ENCODE results near the gene SRRM2. TPM values are rescaled to one million over a fixed set of nuclear protein-coding genes. Genes with fewer than 3 reads are reported as not detected.

The SRRM2 gene
- 539 TPM for polyA plus RNA-seq (2013, experiment 1 of 2)
- polyA plus RNA-seq (2013, experiment 2 of 2): 505 TPM

- no peaks in the 10 kb centered on the region for H3K27me3 ChIP-seq (ENCODE audit: insufficient read depth, low read length, poor library complexity)
- peaks cover 43% of the 10 kb centered on the region for H3K79me2 ChIP-seq (ENCODE audit: control insufficient read depth, insufficient read depth, low read length)
Observed at GRCh38 chr16:2752035-2752849, at the start of gene SRRM2. Gene SRRM2 (plus strand): TSS chr16:2752638. CDS start chr16:2756365, 3,727 bp downstream.

DNA sequence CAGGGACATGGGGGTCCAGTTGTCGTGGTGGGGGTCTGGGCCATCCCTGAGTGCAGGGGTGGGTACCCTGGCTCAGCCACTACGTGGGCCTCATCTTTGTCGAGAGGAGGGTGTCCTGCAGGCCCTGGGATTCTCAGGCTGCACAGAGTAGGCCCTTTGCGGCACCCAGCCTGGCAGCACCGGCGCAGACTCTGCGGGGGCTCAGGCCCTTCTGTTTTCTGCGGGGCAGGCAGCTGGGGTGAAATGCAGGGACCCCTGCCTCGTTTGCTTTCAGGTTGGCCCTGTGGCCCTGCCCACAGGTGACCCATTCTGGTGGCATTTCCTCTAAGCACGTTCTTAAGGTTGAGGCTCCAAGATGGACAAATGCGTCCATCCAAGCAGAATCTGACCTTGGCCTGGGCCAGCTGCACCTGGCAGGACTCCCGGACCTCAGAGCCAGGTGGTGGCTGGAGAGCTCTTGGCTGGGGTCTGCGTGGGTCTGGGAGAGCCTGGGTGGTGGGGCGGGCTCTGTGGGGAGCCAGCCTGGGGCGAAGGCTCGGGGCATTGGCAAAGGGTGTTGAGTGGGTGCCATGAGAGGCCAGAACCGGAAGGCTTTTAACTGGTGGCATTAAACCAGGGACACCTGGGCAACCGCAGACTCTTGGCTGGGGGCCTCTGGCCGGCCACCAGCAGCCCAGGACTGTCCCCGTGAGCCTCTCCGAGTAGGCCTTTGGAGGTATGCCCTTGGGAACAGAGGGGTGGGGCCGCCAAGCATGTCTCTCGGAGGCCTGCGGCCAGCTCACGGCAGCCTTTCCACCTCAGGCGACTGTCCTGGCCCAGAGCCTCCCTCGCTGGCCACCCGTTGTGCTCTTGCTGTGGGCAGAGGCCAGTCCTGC lies 49.3 kb upstream of the SRRM2 start:
- no peak overlapping the region for H2BK5ac ChIP-seq (ENCODE audit: low read length)
- no peak overlapping the region for H3K23ac ChIP-seq (ENCODE audit: low read length)
- H3K27ac ChIP-seq (ENCODE audit: low read depth, low read length): no peak overlapping the region
- no peaks in the 10 kb centered on the region for H3K79me2 ChIP-seq (ENCODE audit: control insufficient read depth, insufficient read depth, low read length)
- H3K9ac ChIP-seq (ENCODE audit: low read length): no peak overlapping the region
- no peak overlapping the region for H4K8ac ChIP-seq (ENCODE audit: low read depth, low read length)
- H3K4me2 ChIP-seq (ENCODE audit: low read length): no peak overlapping the region
- H3K56ac ChIP-seq (ENCODE audit: low read length): no peak overlapping the region
- WGBS (ENCODE audit: extremely low coverage, insufficient coverage, low lambda C conversion rate): no CpG with 5 or more reads among the region's 28 CpGs
- peaks cover 8% of the 10 kb centered on the region for H3K36me3 ChIP-seq (ENCODE audit: control insufficient read depth, insufficient read depth, low read length)
- H2BK120ac ChIP-seq (ENCODE audit: low read depth, low read length): no peak overlapping the region
- H3K18ac ChIP-seq (ENCODE audit: low read length): no peak overlapping the region
- H3K27me3 ChIP-seq (ENCODE audit: insufficient read depth, low read length, poor library complexity): no peaks in the 10 kb centered on the region
- no peak overlapping the region for H3K4me3 ChIP-seq (ENCODE audit: low read length)
- no peaks in the 10 kb centered on the region for H3K4me1 ChIP-seq (ENCODE audit: control insufficient read depth, low read depth, low read length)
- no peak overlapping the region for H4K5ac ChIP-seq (ENCODE audit: low read length)
- H2BK15ac ChIP-seq (replicated peaks; ENCODE audit: low read depth): no peak overlapping the region
- H3K79me1 ChIP-seq (ENCODE audit: low read length): no peaks in the 10 kb centered on the region
- DNase-seq: no peak
- no peak overlapping the region for H3K4ac ChIP-seq (ENCODE audit: low read depth, low read length)
- H2AK5ac ChIP-seq (ENCODE audit: low read length): no peak overlapping the region

More at GRCh38 chr16:2752035-2752849, at the start of gene SRRM2:
- Histone ChIP-seq H2BK5ac (ENCODE audit: low read length) (peak within 1 kb of the TSS; percentile 100), H2BK120ac (ENCODE audit: low read depth, low read length) (peak within 1 kb of the TSS; percentile 47), H3K23ac (ENCODE audit: low read length) (peak within 1 kb of the TSS; percentile 99), H2BK15ac (replicated peaks; ENCODE audit: low read depth) (no peak within 1 kb of the TSS), H3K4ac (ENCODE audit: low read depth, low read length) (peak within 1 kb of the TSS; percentile 89), H3K9ac (ENCODE audit: low read length) (peak within 1 kb of the TSS; percentile 100), H4K5ac (ENCODE audit: low read length) (peak within 1 kb of the TSS; percentile 99), H3K4me1 (ENCODE audit: control insufficient read depth, low read depth, low read length) (peaks cover 11% of the 10 kb centered on the region), H4K8ac (ENCODE audit: low read depth, low read length) (peak within 1 kb of the TSS; percentile 90), H2AK5ac (ENCODE audit: low read length) (peak within 1 kb of the TSS; percentile 98), H3K36me3 (ENCODE audit: control insufficient read depth, insufficient read depth, low read length) (peaks cover 3% of the 10 kb centered on the region), H3K4me2 (ENCODE audit: low read length) (peak within 1 kb of the TSS; percentile 94), H3K79me1 (ENCODE audit: low read length) (peaks cover under 1% of the 10 kb centered on the region), H3K56ac (ENCODE audit: low read length) (peak within 1 kb of the TSS; percentile 100), H3K4me3 (ENCODE audit: low read length) (peak within 1 kb of the TSS; percentile 95), H3K27ac (ENCODE audit: low read depth, low read length) (peak within 1 kb of the TSS; percentile 100), H3K18ac (ENCODE audit: low read length) (peak within 1 kb of the TSS; percentile 97)
- no CpG with 5 or more reads among the region's 99 CpGs for WGBS (ENCODE audit: extremely low coverage, insufficient coverage, low lambda C conversion rate)
- peak; percentile 98 for DNase-seq

DNA sequence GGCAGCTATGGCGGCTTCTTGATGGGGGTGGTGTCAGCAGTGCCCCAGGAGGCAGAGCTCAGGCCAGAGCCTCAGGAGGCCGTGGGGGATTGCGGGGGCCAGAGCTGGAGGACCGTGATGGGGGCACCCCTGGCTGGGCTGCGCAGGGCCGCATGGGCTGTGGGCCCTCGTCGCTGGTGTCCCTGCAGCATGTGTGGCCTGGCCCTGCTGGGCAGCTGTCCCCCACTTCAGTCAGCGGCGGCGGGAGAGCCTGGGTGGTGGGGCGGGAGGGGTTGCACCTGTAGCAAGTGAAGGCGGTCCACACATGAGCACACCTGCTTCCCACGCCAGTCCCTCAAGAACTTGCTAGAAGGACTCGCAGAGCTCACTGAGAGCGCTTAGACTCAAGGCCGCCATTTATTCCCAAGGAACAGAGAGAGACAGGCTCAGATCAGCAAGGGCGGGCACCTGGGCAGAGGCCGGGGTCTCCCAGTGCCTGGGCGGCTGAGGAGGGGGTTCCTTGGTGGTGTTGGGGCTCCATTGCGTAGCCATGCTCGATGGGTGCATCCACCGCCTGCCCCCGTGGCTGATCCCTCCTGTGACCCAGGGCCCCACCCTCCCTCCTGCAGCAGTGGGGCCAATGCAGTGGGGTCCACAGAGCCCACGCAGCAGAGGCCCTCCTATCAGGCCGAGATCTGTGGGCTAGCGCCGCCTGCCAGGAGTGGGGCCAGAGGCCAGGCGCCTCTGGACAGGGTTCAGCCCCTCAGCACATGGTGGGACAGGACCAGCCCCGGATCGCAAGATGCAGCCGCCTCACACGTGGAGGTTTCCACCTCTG lies 48.1 kb upstream of the SRRM2 start:
- no peak overlapping the region for H3K27ac ChIP-seq (ENCODE audit: low read depth, low read length)
- H3K9ac ChIP-seq (ENCODE audit: low read length): no peak overlapping the region
- no peak overlapping the region for H3K23ac ChIP-seq (ENCODE audit: low read length)
- H3K79me1 ChIP-seq (ENCODE audit: low read length): no peaks in the 10 kb centered on the region
- no peak overlapping the region for H2BK120ac ChIP-seq (ENCODE audit: low read depth, low read length)
- H3K4me1 ChIP-seq (ENCODE audit: control insufficient read depth, low read depth, low read length): no peaks in the 10 kb centered on the region
- no peak overlapping the region for H3K56ac ChIP-seq (ENCODE audit: low read length)
- no peak overlapping the region for H3K4me2 ChIP-seq (ENCODE audit: low read length)
- no peak overlapping the region for H3K4ac ChIP-seq (ENCODE audit: low read depth, low read length)
- no peak overlapping the region for H4K8ac ChIP-seq (ENCODE audit: low read depth, low read length)
- H3K18ac ChIP-seq (ENCODE audit: low read length): no peak overlapping the region
- WGBS (ENCODE audit: extremely low coverage, insufficient coverage, low lambda C conversion rate): no CpG with 5 or more reads among the region's 33 CpGs
- no peak overlapping the region for H2AK5ac ChIP-seq (ENCODE audit: low read length)
- H3K36me3 ChIP-seq (ENCODE audit: control insufficient read depth, insufficient read depth, low read length): peaks cover 7% of the 10 kb centered on the region
- H4K5ac ChIP-seq (ENCODE audit: low read length): no peak overlapping the region
- no peak overlapping the region for H2BK5ac ChIP-seq (ENCODE audit: low read length)
- H3K4me3 ChIP-seq (ENCODE audit: low read length): no peak overlapping the region
- no peaks in the 10 kb centered on the region for H3K27me3 ChIP-seq (ENCODE audit: insufficient read depth, low read length, poor library complexity)
- no peak overlapping the region for H2BK15ac ChIP-seq (replicated peaks; ENCODE audit: low read depth)
- no peak for DNase-seq
- no peaks in the 10 kb centered on the region for H3K79me2 ChIP-seq (ENCODE audit: control insufficient read depth, insufficient read depth, low read length)

DNA sequence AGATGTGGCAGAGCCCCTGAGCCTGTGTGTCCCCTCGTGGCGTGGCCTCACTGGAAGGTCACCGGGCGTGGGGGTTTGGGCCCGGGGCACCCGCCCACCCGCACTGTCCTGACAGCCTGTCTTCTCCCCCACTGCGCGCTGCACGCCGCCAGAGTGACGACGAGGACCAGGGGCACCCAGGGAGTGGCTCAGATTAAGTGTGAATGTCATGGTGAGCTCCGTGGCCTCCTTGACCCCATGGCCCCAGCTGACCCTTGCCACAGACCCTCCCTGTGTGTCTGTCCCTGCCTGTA lies 47.5 kb upstream of the SRRM2 start:
- no peaks in the 10 kb centered on the region for H3K4me1 ChIP-seq (ENCODE audit: control insufficient read depth, low read depth, low read length)
- no peak overlapping the region for H3K27ac ChIP-seq (ENCODE audit: low read depth, low read length)
- H3K79me1 ChIP-seq (ENCODE audit: low read length): no peaks in the 10 kb centered on the region
- no peak overlapping the region for H2BK5ac ChIP-seq (ENCODE audit: low read length)
- H3K79me2 ChIP-seq (ENCODE audit: control insufficient read depth, insufficient read depth, low read length): no peaks in the 10 kb centered on the region
- H2AK5ac ChIP-seq (ENCODE audit: low read length): no peak overlapping the region
- H3K9ac ChIP-seq (ENCODE audit: low read length): no peak overlapping the region
- H3K36me3 ChIP-seq (ENCODE audit: control insufficient read depth, insufficient read depth, low read length): peaks cover 7% of the 10 kb centered on the region
- H2BK120ac ChIP-seq (ENCODE audit: low read depth, low read length): no peak overlapping the region
- H3K56ac ChIP-seq (ENCODE audit: low read length): no peak overlapping the region
- H3K18ac ChIP-seq (ENCODE audit: low read length): no peak overlapping the region
- H3K4me2 ChIP-seq (ENCODE audit: low read length): no peak overlapping the region
- no CpG with 5 or more reads among the region's 14 CpGs for WGBS (ENCODE audit: extremely low coverage, insufficient coverage, low lambda C conversion rate)
- H3K23ac ChIP-seq (ENCODE audit: low read length): no peak overlapping the region
- H3K27me3 ChIP-seq (ENCODE audit: insufficient read depth, low read length, poor library complexity): no peaks in the 10 kb centered on the region
- no peak overlapping the region for H4K5ac ChIP-seq (ENCODE audit: low read length)
- no peak overlapping the region for H3K4me3 ChIP-seq (ENCODE audit: low read length)
- H3K4ac ChIP-seq (ENCODE audit: low read depth, low read length): no peak overlapping the region
- no peak overlapping the region for H4K8ac ChIP-seq (ENCODE audit: low read depth, low read length)
- no peak for DNase-seq
- no peak overlapping the region for H2BK15ac ChIP-seq (replicated peaks; ENCODE audit: low read depth)

GRCh38 chr16:2705351-2705750 lies 47.1 kb upstream of the SRRM2 start:
- DNase-seq: no peak
- Histone ChIP-seq H2BK15ac (replicated peaks; ENCODE audit: low read depth) (no peak overlapping the region), H3K56ac (ENCODE audit: low read length) (no peak overlapping the region), H3K23ac (ENCODE audit: low read length) (no peak overlapping the region), H3K4me3 (ENCODE audit: low read length) (no peak overlapping the region), H4K5ac (ENCODE audit: low read length) (no peak overlapping the region), H2AK5ac (ENCODE audit: low read length) (no peak overlapping the region), H2BK120ac (ENCODE audit: low read depth, low read length) (no peak overlapping the region), H3K36me3 (ENCODE audit: control insufficient read depth, insufficient read depth, low read length) (peaks cover 5% of the 10 kb centered on the region), H3K18ac (ENCODE audit: low read length) (no peak overlapping the region), H3K4me1 (ENCODE audit: control insufficient read depth, low read depth, low read length) (no peaks in the 10 kb centered on the region), H2BK5ac (ENCODE audit: low read length) (no peak overlapping the region), H3K27me3 (ENCODE audit: insufficient read depth, low read length, poor library complexity) (no peaks in the 10 kb centered on the region), H3K79me2 (ENCODE audit: control insufficient read depth, insufficient read depth, low read length) (no peaks in the 10 kb centered on the region), H3K79me1 (ENCODE audit: low read length) (no peaks in the 10 kb centered on the region), H3K27ac (ENCODE audit: low read depth, low read length) (no peak overlapping the region), H3K9ac (ENCODE audit: low read length) (no peak overlapping the region), H3K4ac (ENCODE audit: low read depth, low read length) (no peak overlapping the region), H3K4me2 (ENCODE audit: low read length) (no peak overlapping the region), H4K8ac (ENCODE audit: low read depth, low read length) (no peak overlapping the region)
- no CpG with 5 or more reads among the region's 10 CpGs for WGBS (ENCODE audit: extremely low coverage, insufficient coverage, low lambda C conversion rate)
